NT2/D1 (cell line): ENCODE results near the gene AMBRA1.

ENCODE experiments used
- YY1 ChIP-seq: IDR thresholded peaks from 2 replicates; pipeline ENCODE4 v1.6.1; 2011; ENCODE audit not compliant: insufficient read length, insufficient read depth
- ZNF274 ChIP-seq: IDR thresholded peaks from 2 replicates; pipeline ENCODE4 v1.6.1; 2011; ENCODE audit warnings: mild to moderate bottlenecking, low read depth, low read length

- no peak for TF ChIP-seq ZNF274
- TF ChIP-seq YY1, result no peak
Observed at GRCh38 chr11:46588915-46589314, 4.9 kb downstream of the AMBRA1 start.
